ENCODE results near the gene NDUFA7.
"Not testable (repeated sequence)": the region's sequence is repeated elsewhere in the genome, so short reads cannot be mapped to it uniquely, and the experiment has no call there.

The NDUFA7 gene

GRCh38 chr19:8318835-8319234, 2.3 kb downstream of the NDUFA7 start:
- DNase-seq, result not testable (repeated sequence)

DNA sequence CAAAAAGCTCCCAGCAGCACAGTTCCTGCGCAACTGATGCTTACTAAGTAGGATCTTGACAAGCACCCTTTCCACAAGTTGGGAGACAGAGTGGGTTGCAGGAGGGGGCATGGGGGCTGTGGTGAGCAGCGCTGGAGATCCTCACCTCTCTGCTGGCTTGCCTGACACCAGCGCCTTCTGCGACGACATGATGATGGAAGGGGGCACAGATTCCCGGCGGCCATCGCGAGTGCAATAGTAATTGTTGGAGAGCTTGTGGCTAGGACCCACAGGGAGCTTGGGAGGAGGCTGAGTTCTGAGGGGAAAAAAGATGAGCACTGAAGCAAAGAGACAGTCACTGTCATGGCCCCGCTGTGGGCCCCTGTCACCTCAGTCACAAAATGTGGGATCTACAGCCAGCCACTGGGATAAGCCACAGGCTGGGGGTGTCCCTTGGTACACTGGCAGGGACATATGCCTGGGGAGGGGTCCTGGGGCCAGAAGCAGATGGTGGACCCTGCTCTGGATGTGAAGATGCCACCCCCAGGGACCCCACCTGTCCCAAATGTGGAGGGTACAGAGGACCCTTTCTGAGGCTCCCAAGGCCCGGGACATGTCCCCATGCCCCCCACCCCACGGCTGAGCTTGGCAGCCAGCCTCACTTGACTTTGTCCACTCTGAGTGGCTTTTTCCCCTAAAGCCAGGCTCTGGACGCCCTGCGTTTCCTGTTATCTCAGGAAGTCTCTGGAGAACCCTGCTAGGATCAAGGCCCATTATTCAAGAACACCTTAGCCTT, 4.6 kb downstream of the NDUFA7 start:
- no peak for DNase-seq

- not testable (repeated sequence) for DNase-seq
Observed at GRCh38 chr19:8314981-8315640, 6.1 kb downstream of the NDUFA7 start.

GRCh38 chr19:8311461-8312260, 9.5 kb downstream of the NDUFA7 start:
- peak; percentile 41 for DNase-seq

- DNase-seq, result peak; percentile 26
Observed at GRCh38 chr19:8310342-8311055, 10.7 kb downstream of the NDUFA7 start.

GRCh38 chr19:8308891-8309291, 12.3 kb downstream of the NDUFA7 start:
- no peak for DNase-seq

DNA sequence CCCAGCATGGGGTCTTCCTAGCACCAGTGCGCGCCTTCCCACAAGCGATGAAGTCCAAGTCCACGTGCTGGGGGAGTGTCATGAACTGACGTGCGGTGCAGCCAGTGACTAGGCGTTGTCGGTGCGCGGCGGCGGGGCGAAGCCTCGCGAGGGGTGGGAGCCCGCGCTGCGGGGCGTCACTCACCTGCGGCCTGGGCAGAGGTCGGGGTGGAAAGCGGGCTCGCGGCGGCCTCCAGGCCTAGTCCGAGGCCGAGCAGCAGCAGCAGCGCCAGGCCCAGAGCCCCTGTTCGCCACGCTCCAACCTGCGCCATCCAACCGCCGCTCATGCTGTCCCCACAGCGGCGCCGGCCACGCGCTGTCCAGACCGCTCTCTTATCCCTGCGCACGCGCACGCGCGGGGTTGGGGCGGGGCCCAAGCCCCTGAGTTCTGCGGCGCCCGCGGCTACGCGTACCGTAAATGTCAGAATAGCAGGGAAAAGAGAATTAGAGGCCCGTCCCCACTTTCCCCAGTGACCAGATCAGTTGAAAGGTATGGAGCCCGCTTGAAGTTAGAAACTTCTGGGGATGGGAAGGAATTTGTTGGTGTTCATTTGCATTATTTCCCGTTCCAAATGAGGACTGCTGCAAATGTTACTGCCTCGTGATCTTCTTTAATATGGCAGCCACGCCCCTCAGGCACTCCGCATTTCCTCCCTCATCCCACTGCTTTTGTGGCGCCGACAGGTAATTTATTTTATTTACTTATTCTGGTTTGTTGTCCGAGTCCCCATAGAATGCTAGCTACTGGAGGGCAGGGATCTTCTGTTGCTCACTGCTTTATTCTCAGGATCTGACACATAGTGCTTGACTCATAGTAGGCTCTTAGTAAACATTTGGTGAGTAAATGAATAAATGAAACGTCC, 13.0 kb downstream of the NDUFA7 start, which contains the start of gene CD320:
Gene CD320, minus strand, starts transcription at position 394 of the 902 bp plus-strand sequence. Its CDS starts 68 bp downstream, at position 326.
- peak; percentile 90 for DNase-seq

DNA sequence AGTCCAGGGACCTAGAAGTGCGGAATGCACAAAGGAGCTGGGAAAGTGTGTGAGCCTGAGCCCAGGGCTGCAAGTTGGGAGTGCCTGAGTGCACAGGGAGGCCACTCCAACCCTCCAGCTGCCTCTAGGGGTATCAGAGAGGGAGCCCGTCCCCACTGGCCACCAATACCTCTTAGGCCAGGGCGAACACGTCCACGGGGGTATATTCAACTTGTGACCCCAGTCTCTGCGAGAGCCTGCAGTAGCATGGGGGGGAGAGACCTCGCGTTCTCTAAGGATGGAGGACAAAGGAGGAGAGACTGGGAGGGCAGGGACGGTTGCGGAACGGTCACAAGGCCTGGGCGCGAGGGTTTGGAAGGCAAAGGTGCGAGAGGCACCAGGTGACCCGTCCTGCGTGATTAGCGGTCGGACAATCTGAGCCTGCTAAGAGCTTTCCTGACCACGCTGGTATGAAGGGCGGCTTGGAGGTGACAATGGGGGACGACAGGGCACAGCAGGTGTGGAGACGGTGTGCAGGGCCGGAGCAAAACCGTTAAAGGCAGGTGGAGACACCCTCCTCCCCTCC, 13.7 kb downstream of the NDUFA7 start:
- DNase-seq, result no peak

GRCh38 chr19:8306235-8307054, 14.7 kb downstream of the NDUFA7 start:
- peak; percentile 19 for DNase-seq

- no peak for DNase-seq
Observed at GRCh38 chr19:8305798-8306197, 15.4 kb downstream of the NDUFA7 start.

GRCh38 chr19:8304841-8305621, 16.1 kb downstream of the NDUFA7 start:
- DNase-seq, result peak; percentile 39

- peak; percentile 25 for DNase-seq
Observed at GRCh38 chr19:8302734-8303133, 18.4 kb downstream of the NDUFA7 start.

GRCh38 chr19:8302357-8302691, 18.9 kb downstream of the NDUFA7 start:
- no peak for DNase-seq

- DNase-seq, result not testable (repeated sequence)
Observed at GRCh38 chr19:8291337-8291736, 29.8 kb downstream of the NDUFA7 start.

DNA sequence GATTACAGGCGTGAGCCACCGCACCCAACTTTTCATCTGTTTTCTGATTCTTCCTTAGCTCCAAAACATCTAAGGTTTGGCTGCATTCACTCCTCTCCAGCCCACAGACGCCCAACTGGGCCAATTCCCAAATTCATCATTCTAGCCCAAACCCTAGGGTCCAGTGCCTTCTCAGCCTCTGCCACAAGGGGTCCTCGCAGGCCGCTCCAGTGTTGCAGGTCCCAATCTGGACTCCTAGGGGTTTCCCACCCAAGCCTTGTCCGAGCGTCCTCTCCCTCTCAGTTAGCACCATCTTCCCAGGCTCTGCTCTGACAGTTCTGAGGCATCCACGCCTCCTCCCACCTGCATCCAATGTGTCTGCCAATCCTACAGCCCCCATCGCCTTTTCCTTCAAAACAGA, 44.7 kb downstream of the NDUFA7 start:
- DNase-seq, result not testable (repeated sequence)

GRCh38 chr19:8269724-8270123, 51.5 kb downstream of the NDUFA7 start:
- DNase-seq, result no peak

DNA sequence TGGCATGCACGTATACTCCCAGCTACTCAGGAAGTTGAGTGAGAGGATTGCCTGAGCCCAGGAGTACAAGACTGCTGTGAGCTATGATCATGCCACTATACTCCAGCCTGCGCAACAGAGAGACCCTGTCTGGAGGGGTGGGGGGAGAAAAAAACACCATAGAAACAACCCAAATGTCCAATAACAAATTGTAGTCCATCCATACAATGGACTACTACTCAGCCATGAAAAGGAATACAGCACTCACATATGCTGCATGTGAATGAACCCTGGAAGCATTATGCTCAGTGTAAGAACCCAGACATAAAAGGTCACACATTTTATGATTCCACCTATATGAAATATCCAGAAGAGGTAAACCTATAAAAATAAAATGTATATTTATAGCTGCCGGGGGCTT, 55.3 kb downstream of the NDUFA7 start:
- no peak for DNase-seq

DNA sequence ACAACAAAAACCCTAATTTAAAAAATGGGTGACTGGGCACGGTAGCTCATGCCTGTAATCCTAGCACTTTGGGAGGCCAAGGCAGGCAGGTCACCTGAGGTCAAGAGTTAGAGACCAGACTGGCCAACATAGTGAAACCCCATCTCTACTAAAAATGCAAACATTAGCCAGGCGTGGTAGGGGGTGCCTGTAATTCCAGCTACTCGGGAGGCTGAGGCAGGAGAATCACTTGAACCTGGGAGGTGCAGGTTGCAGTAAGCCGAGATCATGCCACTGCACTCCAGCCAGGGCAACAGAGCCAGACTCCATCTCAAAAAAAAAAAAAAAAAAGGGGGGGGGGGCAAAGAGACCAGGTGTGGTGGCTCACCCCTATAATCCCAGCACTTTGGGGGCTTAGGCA, 56.9 kb downstream of the NDUFA7 start:
- not testable (repeated sequence) for DNase-seq

GRCh38 chr19:8262431-8262830, 58.7 kb downstream of the NDUFA7 start:
- no peak for DNase-seq

DNA sequence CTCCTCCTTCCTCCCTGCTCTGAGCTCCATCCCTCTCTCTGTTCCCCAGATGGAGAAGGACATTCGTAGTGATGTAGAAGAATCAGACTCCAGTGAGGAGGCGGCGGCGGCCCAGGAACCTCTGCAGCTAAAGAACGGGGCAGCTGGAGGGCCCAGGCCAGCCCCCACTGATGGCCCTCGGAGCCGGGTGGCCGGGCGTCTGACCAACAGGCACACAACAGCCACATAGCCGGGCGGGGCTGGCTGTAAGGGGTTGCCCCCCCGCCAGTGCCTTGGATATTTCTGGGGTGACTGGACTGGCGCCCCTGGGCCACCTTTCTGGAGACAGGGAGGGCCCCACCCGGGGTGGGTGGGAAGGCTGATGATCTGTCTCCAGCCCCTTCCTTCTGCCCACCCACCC, 59.3 kb downstream of the NDUFA7 start:
- no peak for DNase-seq

Measured in left hindlimb (tissue), 1 donor.